ENCODE measurements around the gene SH3BP1. TPM values are rescaled to one million over a fixed set of nuclear protein-coding genes. Genes with fewer than 3 reads are reported as not detected.
A peak's percentile ranks its signal among the peaks of the same experiment; 100 is the strongest.

Gene SH3BP1
- total and polyA plus RNA-seq, 2 of the 4 experiments (the other 2 are of a cell fraction) = 8.8 to 33.3 TPM

- no peak overlapping the region for H3K18ac ChIP-seq (ENCODE audit: low read depth, low read length)
- H3K23ac ChIP-seq (ENCODE audit: low read depth, low read length) = no peak overlapping the region
- ChIA-PET POLR2A (ENCODE audit: unreplicated experiment) (no interaction called here), CTCF (no interaction called here)
- H2AK9ac ChIP-seq (replicated peaks; ENCODE audit: low read depth, low read length, poor library complexity) = no peak overlapping the region
- in situ Hi-C loops (cut with MboI; ENCODE audit: low sequenced_read_pairs) (no loop called here), intact Hi-C loops (cut with micrococcal nuclease) (no loop called here), dilution Hi-C loops (cut with HindIII; ENCODE audit: low sequenced_read_pairs, unreplicated experiment) (no loop called here)
- no peak overlapping the region for H2BK15ac ChIP-seq (ENCODE audit: low read depth, low read length)
- no peak overlapping the region for H3K14ac ChIP-seq (replicated peaks; ENCODE audit: low read depth, low read length)
- H3K36me3 ChIP-seq (ENCODE audit: control insufficient read depth, insufficient read depth, low read length) = no peaks in the 10 kb centered on the region
- H3K4ac ChIP-seq (ENCODE audit: low read depth, low read length) = no peak overlapping the region
- no peaks in the 10 kb centered on the region for H4K20me1 ChIP-seq (ENCODE audit: insufficient read depth, low read length)
- no peak overlapping the region for H4K91ac ChIP-seq (ENCODE audit: insufficient read depth, low read depth, low read length)
- peaks cover 4% of the 10 kb centered on the region; the same call in 1 of the 2 replicates for H3K4me1 ChIP-seq (ENCODE audit: control insufficient read depth, insufficient read depth, low read length)
- no peak overlapping the region for H4K5ac ChIP-seq (ENCODE audit: low read depth, low read length)
- H2AK5ac ChIP-seq (ENCODE audit: low read depth, low read length) = no peak overlapping the region
- no peak overlapping the region for H3K4me3 ChIP-seq (ENCODE audit: insufficient read depth, low read depth, low read length)
- no peaks in the 10 kb centered on the region for H3K27me3 ChIP-seq (ENCODE audit: control insufficient read depth, insufficient read depth, low read length)
- no peak overlapping the region for H3K56ac ChIP-seq (ENCODE audit: extremely low read depth, insufficient read depth, low read length)
- no peak overlapping the region for H2BK5ac ChIP-seq (ENCODE audit: low read depth, low read length, poor library complexity, severe bottlenecking)
- H4K8ac ChIP-seq (ENCODE audit: low read depth in 2 of 2, low read length in 2 of 2) = no peak overlapping the region
- H3K27ac ChIP-seq (ENCODE audit: insufficient read depth, low read length) = no peak overlapping the region
- 83% methylated on average over 2 of the region's 8 CpGs; no CpG with 5 or more reads in 1 of the 2 experiments for WGBS, 2 experiments (ENCODE audit: extremely low coverage in 2 of 2, insufficient read length in 1 of 2)
- H3K9me1 ChIP-seq (ENCODE audit: insufficient read depth, low read length) = peaks cover 15% of the 10 kb centered on the region; the same call in 1 of the 2 replicates
- no peak overlapping the region for H3K9ac ChIP-seq (ENCODE audit: low read depth, low read length)
- no peak overlapping the region for H3K4me2 ChIP-seq (ENCODE audit: low read depth, low read length)
- H2BK120ac ChIP-seq (ENCODE audit: low read depth, low read length) = no peak overlapping the region
- H2AFZ ChIP-seq (replicated peaks; ENCODE audit: low read length, poor library complexity) = no peak overlapping the region
- H3K79me1 ChIP-seq (ENCODE audit: low read depth in 1 of 2, low read length in 2 of 2) = peaks cover 0 to 7% of the 10 kb centered on the region in 2 experiments; a peak in 1 of 4 replicates
- ATAC-seq (ENCODE audit: low read depth) (no peak), DNase-seq (peak; percentile 32)
- no peak overlapping the region for H2BK20ac ChIP-seq (ENCODE audit: low read depth, low read length)
- peak; percentile 69 for TF ChIP-seq CEBPB (IDR thresholded peaks at IDR 0.05; ENCODE audit: low read depth, low read length)
- TF ChIP-seq, protein P1, sequence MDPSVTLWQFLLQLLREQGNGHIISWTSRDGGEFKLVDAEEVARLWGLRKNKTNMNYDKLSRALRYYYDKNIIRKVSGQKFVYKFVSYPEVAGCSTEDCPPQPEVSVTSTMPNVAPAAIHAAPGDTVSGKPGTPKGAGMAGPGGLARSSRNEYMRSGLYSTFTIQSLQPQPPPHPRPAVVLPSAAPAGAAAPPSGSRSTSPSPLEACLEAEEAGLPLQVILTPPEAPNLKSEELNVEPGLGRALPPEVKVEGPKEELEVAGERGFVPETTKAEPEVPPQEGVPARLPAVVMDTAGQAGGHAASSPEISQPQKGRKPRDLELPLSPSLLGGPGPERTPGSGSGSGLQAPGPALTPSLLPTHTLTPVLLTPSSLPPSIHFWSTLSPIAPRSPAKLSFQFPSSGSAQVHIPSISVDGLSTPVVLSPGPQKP (IDR thresholded peaks at IDR 0.05; ENCODE audit: borderline replicate concordance, low read depth, low read length) = no peak
- H3K9me3 ChIP-seq (ENCODE audit: control insufficient read depth, insufficient read depth, low read length) = no peaks in the 10 kb centered on the region
- no TSS peak for BruUV-seq (replicated peaks)
These were observed 61.8 kb downstream of the SH3BP1 start for GRCh38 chr22:37701141-37701786.

Data from IMR-90 (cell line).